Femur (tissue), 1 donor: ENCODE results near the gene AGAP1.
"Not testable (repeated sequence)": the region's sequence is repeated elsewhere in the genome, so short reads cannot be mapped to it uniquely, and the experiment has no call there.

Experiments
- DNase-seq: peaks from one replicate; pipeline ENCODE4 v3.0.0-alpha.2; 2017

AGAP1 gene

DNA sequence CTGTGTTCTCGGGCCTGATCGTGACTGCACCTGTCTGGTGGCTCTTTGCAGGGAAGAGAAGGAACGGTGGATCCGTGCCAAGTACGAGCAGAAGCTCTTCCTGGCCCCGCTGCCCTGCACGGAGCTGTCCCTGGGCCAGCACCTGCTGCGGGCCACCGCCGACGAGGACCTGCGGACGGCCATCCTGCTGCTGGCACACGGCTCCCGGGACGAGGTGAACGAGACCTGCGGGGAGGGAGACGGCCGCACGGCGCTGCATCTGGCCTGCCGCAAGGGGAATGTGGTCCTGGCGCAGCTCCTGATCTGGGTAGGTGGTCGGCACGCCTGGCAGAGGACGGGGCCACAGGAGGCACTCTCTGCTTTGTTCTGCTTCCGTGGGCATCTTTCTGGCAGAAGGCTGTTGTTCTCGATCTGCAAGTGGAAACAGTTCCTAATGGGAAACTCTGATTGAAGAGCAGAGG is 626.3 kb downstream of the AGAP1 start:
- no peak for DNase-seq

DNA sequence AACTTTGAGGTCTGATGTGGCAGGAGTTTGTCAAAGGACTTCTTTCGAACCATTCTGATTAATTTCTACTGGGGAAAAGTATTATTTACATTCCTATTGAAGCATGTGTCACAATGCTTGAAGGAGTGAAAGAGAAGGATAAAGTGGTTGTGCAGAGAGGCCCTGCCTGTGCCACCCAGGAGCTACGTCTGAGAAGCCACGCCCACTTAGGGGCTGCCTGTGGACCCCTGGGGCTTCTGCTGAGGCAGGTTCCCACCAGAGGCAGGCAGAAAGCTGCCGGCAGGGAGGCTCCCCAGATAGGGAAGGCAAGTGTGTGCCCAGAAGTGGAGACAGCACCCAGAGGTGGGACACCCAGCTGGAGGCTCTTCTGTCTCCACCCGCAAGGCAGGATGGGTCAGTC is 627.0 kb downstream of the AGAP1 start:
- DNase-seq = no peak

DNA sequence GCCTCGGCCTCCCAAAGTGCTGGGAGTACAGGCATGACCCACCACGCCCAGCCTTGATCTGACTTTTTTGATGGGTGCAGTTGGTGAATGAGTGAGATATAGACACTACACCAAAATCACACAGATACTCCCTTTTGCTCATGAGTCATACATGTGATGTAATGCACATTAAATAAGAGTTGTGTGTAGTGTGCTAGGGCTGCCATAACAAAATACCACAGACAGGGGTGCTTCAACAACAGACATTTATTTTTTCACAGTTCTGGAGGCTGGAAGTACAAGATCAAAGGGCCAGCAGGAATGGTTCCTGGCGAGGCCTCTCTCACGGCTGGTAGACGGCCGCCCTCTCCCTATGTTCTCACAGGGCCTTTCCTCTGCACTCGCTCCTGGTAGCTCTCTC is 627.7 kb downstream of the AGAP1 start:
- no peak for DNase-seq

DNA sequence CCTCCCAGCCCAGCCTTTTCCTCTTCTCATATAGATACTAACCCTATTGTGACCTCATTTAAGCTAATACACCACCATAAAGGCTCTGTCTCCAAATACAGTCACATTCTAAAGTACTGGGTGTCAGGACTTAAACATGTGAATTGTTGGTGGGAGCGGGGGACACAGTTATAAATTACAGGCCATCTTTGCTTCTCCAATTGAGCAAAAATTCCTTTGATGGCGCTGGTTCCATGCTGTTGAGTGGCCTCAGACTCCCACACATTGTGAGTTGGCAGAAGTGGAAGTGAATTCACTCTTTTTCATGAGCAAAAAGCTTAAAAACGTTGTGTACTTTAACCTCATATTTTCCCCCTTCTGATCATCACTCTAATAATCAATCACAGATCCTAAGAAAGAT is 628.4 kb downstream of the AGAP1 start:
- DNase-seq = no peak

DNA sequence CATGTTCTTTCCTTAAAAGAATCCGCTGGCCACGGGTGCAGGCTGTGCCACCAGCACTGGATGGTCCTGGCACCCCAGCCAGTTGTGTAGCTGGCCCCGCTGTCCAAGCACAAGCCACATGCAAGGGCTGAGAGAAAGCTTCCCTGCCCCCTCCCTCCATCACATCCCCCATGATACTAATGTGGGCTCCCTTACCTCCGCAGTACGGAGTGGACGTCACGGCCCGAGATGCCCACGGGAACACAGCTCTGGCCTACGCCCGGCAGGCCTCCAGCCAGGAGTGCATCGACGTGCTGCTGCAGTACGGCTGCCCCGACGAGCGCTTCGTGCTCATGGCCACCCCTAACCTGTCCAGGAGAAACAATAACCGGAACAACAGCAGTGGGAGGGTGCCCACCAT is 629.9 kb downstream of the AGAP1 start:
- no peak for DNase-seq

DNA sequence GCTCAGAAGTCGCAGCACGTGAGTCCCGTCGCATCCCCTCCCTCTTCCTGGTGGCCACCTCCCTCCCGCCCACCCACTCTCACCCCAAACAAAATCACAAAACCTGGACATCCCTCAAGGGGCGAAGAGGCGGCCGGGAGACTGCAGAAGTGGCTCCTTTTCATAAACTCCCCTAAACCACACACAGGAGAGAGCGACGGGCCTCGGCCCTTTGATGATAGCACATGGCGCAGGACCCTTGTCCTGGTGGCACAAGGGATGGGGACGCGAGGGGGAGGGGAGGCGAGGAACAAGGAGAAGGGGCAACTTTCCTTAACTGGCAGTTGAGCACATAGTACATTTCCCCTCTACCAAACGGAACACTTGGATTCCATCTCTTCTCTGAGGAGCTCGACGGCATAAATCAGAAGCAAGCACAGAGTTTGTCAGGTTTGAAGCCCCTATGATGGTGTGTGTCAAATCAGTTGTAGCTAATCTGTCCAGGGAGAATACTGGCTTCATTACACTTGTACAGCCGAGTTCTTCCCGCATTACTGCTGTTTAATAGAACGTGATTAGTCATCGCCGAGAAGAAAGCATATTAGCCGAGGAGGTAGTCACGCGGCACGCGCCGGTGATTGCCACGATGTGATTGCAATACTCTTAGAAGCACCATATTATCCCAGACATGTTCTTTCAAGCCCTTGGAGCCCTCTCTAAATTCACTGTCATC is 630.5 kb downstream of the AGAP1 start:
- no peak for DNase-seq

DNA sequence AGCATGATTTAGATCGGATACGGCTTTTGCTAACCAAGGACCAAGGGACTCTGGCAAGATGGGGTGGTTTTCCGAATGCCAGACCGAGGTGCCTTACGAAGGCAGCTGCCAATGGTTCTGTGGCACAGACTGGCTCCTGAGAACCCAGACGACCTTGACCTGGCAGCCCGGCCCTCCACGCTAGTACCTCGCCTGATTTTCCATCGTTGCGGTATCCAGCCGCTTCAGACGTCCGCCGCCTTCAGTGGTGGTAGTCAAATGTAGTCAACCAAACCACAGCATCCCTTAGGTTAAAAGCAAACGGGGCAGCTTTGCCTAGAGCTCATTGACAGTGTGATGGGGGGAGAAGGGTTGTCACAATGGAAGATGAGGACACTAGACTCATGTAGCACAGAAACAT is 631.7 kb downstream of the AGAP1 start:
- DNase-seq = no peak

DNA sequence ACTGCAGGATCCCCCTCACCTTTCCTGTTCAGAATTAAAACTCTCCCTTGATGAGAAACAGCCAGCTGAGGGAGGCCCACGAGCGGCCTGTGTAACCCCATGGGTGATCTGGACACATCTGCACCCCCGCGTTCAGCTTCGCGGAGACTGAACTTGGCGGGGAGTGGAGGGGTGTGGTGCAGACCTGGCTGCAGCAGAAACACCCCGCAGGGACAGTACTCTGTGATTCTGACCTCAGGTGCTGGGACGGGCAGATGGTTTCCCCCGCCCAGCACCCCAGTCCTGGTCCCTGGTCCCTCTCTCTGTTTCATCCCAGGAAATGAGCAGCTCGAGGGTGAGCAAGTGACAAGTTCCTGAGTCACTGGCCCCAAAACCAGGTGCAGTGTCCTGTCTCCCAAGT is 633.2 kb downstream of the AGAP1 start:
- no peak for DNase-seq

DNA sequence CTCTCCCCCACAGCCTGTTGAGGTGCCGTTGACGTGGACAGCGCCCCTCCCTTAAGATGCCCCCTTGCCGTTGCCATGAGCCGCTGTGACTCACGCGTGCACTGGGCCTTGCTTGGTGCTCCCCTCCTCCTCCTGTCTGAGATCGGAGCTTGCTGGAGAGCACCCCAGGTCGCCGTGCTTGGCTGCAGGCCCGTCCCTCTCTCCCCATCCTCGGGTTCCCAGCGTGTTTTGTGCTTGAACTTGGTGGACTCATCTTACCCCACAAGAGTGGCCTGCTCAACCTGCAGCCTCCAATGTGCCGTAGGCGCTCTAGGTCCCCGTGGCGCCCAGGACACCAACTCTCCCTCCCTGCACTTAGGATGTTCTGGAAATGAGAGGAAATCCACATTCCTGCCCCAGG is 634.5 kb downstream of the AGAP1 start:
- no peak for DNase-seq

DNA sequence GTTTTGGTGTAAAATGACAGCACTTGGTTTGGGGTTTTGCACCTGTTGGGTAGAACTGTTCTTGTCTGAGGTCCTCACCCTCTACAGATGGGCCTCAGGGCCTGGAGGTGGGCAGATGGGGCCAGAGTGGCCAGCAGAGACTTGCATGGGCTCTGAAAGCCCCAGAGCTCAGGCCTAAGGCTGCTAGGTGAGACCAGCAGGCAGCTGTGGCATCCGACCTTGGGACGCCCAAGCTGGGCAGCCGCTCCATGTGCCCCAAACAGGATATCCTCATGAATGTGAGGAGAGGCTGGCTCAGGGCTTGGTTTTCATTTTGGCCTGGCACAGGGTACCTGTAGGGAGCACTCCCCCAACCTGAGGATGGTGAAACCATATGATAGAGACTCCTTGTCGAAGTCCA is 636.1 kb downstream of the AGAP1 start:
- no peak for DNase-seq

DNA sequence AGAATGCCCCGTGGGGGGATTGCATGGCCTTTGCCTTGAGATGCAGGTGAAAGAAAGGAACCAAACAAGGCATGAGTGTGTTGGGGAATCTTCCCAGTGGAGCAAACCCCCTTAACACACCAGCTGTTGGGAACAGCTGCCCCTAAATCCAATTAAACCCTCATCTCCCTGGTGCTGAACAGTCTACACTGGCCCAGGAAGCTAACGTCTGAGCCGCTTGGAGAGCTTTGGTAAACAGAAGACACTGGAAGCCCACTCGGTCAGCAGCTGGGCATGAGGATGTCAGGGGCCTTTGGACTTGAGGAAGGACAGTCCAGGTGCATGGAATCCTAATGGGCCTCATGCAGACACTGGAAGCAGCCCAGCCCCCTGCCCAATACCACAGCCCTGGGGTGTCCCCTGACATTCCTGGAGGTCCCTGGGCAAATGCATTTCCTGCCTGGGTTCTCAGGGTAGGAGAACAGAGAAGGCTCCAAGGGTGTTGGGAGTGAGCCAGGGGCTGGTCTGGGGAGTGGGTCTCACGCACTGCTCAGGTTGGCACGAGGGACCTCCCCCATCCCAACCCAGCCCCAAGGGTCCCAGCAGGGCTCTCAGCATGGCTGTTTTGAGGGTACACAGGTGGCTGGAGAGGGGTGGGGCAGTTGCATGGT is 636.6 kb downstream of the AGAP1 start:
- DNase-seq = no peak

DNA sequence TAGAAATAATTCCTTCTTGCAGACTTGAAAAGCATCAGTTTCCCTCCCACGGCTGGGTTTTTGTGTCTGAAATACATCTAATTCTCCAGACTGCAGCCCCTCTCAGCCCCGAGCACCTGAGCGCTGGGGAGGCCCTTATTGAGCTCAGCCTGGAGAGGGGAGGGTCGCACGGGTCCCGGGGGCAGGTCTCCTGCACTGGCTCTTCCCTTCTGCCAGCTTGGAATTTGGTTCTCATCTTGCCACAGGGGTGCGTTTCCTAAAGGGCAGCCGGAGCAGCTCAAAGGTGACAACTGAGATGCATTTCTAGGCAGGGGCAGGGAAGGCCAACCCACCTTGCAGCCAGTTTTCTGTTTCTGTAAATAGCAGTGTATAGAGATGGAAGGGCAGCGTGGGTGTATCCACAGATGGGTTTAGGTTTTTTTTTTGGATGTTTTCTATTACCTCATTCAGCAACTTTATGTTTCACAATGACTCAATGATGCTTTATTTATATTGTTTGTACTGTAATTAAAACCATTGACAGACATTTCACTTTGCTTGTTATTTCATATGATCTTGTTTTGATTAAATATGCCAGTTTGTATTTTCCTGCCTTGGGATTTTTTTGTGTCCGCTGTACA is 637.3 kb downstream of the AGAP1 start:
- no peak for DNase-seq

DNA sequence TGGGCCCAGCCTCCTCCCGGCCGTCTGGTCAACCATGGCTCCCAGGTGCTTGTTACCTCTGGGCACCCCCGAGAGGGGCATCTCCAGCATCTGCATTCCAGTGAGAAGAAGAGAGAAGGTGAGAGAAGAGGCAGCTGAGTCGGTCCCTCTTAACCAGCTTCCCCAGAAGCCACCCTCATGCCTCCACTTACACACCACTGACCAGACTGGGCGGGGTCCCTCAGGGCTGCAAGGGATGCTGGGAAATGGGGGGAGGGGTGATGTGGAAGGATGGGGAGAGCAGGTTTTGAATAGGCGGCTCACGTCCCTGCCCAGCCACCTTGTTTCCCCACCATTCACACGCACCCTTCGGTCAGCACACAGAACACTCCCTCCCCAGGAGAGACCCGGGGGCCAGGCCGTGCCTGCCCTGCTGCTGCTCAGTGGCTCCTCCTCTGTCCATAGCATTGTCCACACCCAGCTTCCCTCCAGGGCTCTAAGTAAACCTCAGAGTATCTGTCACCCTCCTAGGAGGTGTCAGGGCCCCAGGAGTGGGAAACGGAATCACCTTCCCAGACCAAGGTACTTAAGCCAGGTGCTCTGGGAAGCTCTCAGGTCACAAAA is 639.7 kb downstream of the AGAP1 start:
- no peak for DNase-seq

DNA sequence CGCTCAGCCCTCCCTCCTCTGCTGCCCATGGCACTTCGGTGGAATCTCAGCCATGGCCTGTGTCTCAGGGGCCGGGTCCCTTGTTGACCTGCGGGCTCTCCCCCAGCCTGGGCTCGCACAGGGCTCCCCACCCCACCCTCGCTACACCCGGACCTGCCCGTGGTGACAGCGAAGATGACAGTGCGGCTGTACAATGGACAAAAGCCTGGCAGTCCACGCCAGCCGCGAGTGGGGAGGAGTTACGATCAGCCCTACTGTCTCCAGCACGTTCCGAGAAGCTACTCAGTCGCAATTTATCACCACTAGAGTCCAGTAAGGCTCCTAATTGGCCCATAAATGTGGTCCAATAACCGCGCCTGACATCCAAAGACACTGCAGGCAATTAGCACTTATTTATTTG is 642.7 kb downstream of the AGAP1 start:
- DNase-seq = no peak

DNA sequence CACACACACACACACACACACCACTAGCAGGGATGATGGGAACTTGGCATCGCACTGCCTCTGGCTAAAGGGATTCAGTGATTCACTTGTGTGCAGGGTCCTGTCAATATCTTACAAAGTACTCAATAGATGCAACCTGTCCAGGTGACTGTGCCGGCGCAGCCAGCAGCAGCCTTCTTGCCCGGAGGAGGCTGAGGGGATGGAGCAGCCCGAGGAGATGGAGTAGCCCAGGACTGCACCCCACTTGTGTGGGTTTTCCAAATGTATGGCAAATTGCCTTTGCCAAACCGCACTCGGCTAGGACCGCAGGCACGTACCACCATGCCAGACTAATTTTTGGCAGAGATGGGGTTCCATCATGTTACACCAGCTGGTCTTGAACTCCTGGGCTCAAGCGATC is 643.2 kb downstream of the AGAP1 start:
- DNase-seq = no peak

DNA sequence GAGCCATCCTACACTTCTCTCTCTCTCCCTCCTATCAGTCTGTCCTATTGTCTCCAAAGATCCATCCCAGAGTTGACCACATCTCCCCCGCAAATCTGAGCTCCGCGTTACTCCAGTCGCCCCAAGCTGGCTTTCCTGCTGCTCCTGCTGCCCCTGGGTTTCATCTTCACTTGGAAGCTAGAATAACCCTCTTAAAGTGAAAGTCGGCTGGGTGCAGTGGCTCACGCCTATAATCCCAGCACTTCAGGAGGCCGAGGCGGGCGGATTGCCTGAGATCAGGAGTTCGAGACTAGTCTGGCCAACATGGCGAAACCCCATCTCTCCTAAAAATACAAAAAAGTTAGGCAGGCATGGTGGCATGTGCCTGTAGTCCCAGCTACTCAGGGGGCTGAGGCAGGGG is 647.8 kb downstream of the AGAP1 start:
- DNase-seq = not testable (repeated sequence)

DNA sequence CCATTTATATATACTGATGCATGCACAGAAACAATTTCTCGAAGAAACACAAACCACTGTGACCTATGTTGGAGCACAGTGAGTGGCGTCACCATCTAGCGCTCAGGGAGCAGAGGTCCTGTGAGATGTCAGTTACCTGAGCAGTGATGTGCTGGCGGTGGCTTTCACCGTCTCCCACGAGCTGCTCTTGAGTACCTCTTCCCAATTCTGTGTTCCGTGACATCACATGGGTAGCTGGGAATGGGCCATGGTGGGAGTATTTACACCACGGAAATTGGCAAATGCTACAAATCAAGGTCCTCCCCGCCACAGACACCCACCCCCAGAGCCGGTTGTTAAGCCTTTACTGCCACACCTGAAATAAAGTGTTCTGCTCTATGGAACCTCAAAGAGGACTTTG is 650.0 kb downstream of the AGAP1 start:
- DNase-seq = no peak

DNA sequence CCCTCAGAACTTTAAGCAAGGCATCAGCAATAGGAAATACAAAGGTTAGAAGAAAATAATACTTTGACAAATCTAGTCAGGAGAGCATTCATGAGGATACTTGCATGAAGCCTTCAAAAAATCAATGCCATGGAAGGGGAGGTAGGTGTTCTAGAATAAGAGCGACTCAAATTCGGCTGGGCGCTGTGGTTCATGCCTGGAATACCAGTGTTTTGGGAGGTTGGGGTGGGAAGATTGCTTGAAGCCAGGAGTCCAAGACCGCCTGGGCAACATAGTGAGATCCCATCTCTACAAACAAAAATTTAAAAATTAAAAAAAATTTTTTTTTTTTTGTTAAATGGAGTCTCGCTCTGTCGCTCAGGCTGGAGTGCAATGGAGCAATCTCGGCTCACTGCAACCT is 652.6 kb downstream of the AGAP1 start:
- DNase-seq = no peak

DNA sequence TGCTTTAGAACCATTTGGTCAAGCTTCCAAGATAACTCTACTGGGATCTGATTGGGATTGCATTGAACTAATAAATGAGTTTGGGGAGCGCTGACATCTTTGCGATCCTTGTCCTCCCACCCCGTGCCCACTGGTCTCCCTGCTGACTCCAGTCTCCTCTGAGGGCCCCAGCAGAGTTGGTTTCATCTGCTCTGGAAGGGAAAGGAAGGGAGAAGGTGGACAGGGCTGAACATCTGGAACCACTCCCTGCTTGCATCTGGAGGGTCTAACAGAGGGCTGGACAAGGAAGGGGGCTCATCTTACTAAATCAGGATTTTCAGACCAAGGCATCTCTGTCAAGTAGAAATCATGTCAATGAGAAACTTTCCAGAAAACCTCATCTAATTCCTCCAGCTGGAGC is 661.6 kb downstream of the AGAP1 start:
- DNase-seq = no peak

DNA sequence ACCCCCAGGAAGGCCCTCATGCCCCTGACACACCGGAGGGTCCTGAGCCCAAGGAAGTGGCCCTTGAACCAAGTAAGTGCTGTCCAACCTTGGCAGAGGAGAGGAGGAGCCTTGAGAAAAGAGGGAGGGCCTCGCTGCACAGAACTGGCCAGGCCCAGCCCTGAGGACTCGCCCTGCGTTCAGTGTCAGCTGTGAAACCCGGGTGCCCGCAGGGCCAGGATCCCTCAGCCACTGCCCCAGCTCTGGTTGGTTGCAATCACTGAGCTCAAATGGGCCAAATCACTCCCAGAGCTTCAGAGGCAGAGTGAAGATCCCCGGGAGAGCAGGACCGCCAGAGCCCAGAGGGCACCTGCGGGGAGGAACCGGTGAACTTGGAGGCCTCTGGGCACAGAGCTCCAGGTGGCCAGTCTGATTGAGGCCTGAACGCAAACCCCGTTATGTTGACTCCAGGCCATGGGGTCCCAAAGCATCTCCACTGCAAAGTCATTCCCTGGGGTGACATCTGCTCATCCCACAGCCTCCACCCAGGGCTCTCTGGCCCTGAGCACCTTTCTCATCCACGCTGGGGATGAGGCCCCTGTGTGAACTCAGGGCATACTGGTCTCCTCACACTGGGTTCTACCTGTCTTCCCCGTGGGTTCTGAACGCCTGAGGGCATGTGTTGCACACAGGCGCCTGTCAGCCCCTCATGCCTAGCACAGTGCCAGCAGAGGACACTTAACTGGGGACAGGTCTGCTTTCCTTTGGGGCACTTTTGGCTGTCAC is 662.4 kb downstream of the AGAP1 start:
- no peak for DNase-seq

DNA sequence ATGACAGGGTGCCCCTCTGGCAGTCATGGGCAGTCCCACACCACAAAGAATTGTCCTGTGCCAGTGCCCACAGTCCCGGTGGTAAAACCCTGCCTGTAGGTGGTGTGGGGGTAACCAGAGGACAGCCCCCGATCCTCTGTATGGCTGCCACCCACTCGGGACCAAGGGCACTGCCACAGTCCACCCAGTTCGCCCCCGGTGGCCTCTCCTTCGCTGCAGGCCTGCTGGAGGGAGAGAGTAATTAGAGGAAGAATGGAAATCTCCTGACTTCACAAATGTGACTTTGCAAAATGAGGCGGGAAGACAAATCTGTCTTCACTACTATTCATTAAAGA is 663.0 kb downstream of the AGAP1 start:
- no peak for DNase-seq

DNA sequence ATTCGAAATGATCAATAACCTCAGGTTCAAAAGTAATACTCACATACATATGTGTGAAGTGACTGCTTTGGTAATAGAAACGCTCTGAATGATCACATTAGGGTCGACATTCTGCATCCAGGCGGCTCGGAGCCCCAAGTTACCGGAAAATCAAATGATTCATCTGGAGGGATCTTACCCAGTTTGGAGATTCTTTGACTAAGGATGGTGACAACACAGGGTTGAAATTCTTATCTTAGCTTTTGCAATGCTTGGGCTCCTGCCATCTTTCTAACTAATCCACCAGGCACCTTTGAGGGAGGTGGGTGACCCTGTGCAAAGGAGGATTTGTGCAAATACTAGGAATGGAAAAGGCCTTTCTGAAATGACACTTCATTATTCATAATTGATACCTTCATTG is 663.5 kb downstream of the AGAP1 start:
- no peak for DNase-seq

DNA sequence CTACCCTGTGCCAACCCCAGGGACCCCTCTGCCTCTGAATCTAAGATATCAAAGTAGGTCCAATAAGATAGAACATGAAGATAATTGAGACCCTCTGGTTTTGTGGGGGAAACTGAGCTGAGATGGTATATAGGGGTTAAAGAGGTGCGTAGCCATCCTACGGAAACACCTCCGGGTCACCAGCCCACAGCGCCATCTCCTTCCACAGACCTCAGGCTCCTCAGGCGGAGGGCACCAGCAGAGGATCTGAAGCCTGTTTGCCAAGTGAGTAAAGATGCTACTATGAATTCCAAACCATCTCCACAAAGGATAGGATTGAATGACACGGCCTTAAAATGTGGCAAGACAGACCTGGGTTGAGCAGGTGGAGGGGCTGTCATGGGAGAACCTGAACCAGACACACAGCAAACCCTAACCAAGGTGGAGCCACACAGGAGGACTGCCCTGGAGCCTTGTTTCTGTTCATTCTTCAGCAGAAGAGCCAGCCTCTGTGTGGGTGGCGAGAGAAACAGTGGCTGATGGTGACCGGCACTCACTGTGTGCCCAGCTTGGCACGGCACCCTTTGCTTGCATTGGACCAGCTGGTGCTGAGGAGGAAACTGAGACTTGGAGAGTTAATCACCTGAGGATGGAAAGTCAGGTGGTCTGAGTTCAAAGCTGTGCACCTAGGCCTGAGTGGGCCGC is 664.1 kb downstream of the AGAP1 start:
- DNase-seq = no peak
